Progenitor cell of endocrine pancreas (in vitro differentiated cells): Measurements from ENCODE around the gene RAPGEF4. TPM values are rescaled to one million over a fixed set of nuclear protein-coding genes. Genes with fewer than 3 reads are reported as not detected.

Source experiments
- DNase-seq: peaks from one replicate; pipeline ENCODE4 v3.0.0; 2021; ENCODE audit warnings: low spot score; ENCODE audit not compliant: unreplicated experiment
- H3K27ac Mint-ChIP-seq: 2 replicates; pipeline ENCODE4 v1.8.0; 2021; ENCODE audit warnings: mild to moderate bottlenecking, moderate library complexity, mixed read lengths
- H3K27me3 Mint-ChIP-seq: 2 replicates; pipeline ENCODE4 v1.8.0; 2021; ENCODE audit warnings: mixed read lengths
- H3K36me3 Mint-ChIP-seq: 2 replicates; pipeline ENCODE4 v1.8.0; 2022; ENCODE audit warnings: mixed read lengths; ENCODE audit not compliant: insufficient read depth
- H3K4me1 Mint-ChIP-seq: 2 replicates; pipeline ENCODE4 v1.8.0; 2021; ENCODE audit warnings: low read depth, mixed read lengths
- H3K4me3 Mint-ChIP-seq: 2 replicates; pipeline ENCODE4 v1.8.0; 2021; ENCODE audit warnings: low read depth, mild to moderate bottlenecking, moderate library complexity, mixed read lengths
- H3K9me3 Mint-ChIP-seq: 2 replicates; pipeline ENCODE4 v1.8.0; 2021; ENCODE audit warnings: low read depth, mixed read lengths
- CTCF ChIP-seq: fragments of 200-600 bp; sonication (generic); IDR thresholded peaks from one replicate; pipeline ENCODE4 v1.5.0; 2021; ENCODE audit warnings: antibody characterized with exemption, mild to moderate bottlenecking; ENCODE audit not compliant: unreplicated experiment
- total RNA-seq: library from RNA; stranded (reverse); gene quantifications from 2 replicates; pipeline ENCODE4 v1.2.1, GENCODE V29; 2021

Gene RAPGEF4
- total RNA-seq, 1 donor from 2014 or later, result 8.6 TPM

- no peaks in the 10 kb centered on the region for H3K36me3 Mint-ChIP-seq
- H3K4me1 Mint-ChIP-seq, result no peaks in the 10 kb centered on the region
- H3K9me3 Mint-ChIP-seq, result no peaks in the 10 kb centered on the region
- no peaks in the 10 kb centered on the region for H3K27me3 Mint-ChIP-seq
- no peak for DNase-seq
- no peak overlapping the region for H3K4me3 Mint-ChIP-seq
- TF ChIP-seq CTCF, result no peak
- H3K27ac Mint-ChIP-seq, result no peak overlapping the region
Measured at GRCh38 chr2:172904236-172904635, 168.6 kb downstream of the RAPGEF4 start.

GRCh38 chr2:172905937-172906811, 170.5 kb downstream of the RAPGEF4 start:
- Mint-ChIP-seq H3K27ac (no peak overlapping the region), H3K27me3 (no peaks in the 10 kb centered on the region), H3K4me1 (no peaks in the 10 kb centered on the region), H3K36me3 (no peaks in the 10 kb centered on the region), H3K4me3 (no peak overlapping the region), H3K9me3 (no peaks in the 10 kb centered on the region)
- no peak for TF ChIP-seq CTCF
- DNase-seq, result no peak

GRCh38 chr2:172908275-172908674, 172.6 kb downstream of the RAPGEF4 start:
- H3K36me3 Mint-ChIP-seq, result no peaks in the 10 kb centered on the region

GRCh38 chr2:172909454-172909853, 173.8 kb downstream of the RAPGEF4 start:
- DNase-seq, result no peak
- H3K36me3 Mint-ChIP-seq, result no peaks in the 10 kb centered on the region
- H3K4me3 Mint-ChIP-seq, result no peak overlapping the region
- H3K27me3 Mint-ChIP-seq, result no peaks in the 10 kb centered on the region
- no peak overlapping the region for H3K27ac Mint-ChIP-seq
- H3K4me1 Mint-ChIP-seq, result no peaks in the 10 kb centered on the region
- TF ChIP-seq CTCF, result no peak
- H3K9me3 Mint-ChIP-seq, result no peaks in the 10 kb centered on the region

More at GRCh38 chr2:172908275-172908674, 172.6 kb downstream of the RAPGEF4 start:
- Mint-ChIP-seq H3K4me3 (no peak overlapping the region), H3K9me3 (no peaks in the 10 kb centered on the region), H3K4me1 (no peaks in the 10 kb centered on the region), H3K27me3 (no peaks in the 10 kb centered on the region), H3K27ac (no peak overlapping the region)
- no peak for TF ChIP-seq CTCF
- DNase-seq, result no peak

- no peak for TF ChIP-seq CTCF
- DNase-seq, result no peak
Measured at GRCh38 chr2:172912266-172912665, 176.6 kb downstream of the RAPGEF4 start.

More at GRCh38 chr2:172912266-172912665, 176.6 kb downstream of the RAPGEF4 start:
- no peaks in the 10 kb centered on the region for H3K36me3 Mint-ChIP-seq
- no peak overlapping the region for H3K4me3 Mint-ChIP-seq
- no peaks in the 10 kb centered on the region for H3K27me3 Mint-ChIP-seq
- H3K27ac Mint-ChIP-seq, result no peak overlapping the region
- no peaks in the 10 kb centered on the region for H3K9me3 Mint-ChIP-seq
- no peaks in the 10 kb centered on the region for H3K4me1 Mint-ChIP-seq
